GM19455 (cell line): ENCODE data around the gene EXOC4.
"Not testable (repeated sequence)": the region's sequence is repeated elsewhere in the genome, so short reads cannot be mapped to it uniquely, and the experiment has no call there.

Source experiments
- ATAC-seq: cut with Tn5 transposase; IDR thresholded peaks from one replicate; pipeline ENCODE4 v1.9.1; 2021; ENCODE audit not compliant: unreplicated experiment

EXOC4 gene

DNA sequence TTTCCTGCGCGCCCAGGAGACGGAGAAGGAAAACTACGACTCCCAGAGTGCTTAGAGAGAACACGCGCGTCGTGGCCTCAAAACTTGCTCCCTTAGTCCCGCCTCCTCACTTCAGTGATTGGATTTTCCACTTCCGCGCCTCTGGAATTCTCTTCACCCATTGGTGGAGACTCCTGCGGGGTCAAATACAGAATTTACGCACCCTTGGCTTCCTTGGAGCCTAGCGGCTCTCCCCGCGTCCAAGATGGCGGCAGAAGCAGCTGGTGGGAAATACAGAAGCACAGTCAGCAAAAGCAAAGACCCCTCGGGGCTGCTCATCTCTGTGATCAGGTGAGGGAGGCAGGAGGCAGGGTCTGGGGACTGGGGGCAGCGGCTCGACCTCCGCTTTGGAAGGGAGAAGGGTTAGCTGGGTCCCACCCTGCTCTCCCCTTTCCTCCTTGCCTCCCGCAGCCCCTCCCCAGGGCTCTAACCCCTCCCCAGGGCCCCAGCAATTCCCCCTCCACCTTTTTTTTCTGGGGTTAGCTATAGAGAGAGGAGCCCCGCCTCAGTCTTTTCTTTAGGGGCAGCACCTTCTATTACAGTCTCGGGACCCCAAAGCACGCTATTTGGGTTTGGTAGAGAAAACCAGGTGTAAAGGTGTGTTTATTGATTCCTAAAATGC, at the start of gene EXOC4:
TSS of gene EXOC4 (plus strand) at position 221 of the 661 bp plus-strand sequence.
- ATAC-seq, result peak; percentile 96

DNA sequence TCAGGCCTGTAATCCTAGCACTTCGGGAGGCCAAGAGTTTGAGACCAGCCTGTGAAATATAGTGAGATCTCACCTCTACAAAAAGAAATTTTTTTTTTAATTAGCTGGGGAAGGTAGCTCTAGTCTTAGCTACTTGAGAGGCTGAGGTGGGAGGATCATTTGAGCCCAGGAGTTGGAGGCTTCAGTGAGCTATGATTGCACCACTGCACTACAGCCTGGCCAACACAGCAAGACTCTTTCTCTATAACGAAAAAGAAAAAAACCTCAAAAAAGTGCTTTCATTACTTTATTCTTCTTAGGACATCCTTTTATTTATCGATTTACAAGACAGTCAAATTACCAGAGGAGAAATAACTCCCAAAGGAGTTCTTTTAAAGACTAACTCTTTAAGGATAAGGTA, 49.4 kb upstream of the EXOC4 start:
- ATAC-seq, result no peak

DNA sequence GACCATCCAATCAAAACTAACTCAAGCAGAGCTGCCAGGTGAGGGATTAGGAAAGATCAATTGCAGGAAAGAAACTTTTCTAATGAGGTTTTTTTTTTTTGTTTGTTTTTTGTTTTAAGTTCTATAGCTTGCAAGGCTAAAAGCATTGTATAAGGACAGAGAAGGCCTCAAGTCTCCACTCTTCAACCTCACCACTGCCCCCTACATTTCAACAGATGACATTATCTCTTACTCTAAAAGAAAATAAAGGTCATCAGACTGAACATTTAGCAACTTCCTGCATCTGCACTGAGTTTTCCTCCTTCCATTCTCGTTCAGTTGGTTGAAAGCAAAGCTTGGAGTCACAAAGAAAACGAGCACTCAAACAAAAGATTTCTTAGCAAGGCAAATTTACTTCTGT, 45.2 kb upstream of the EXOC4 start:
- ATAC-seq, result no peak

DNA sequence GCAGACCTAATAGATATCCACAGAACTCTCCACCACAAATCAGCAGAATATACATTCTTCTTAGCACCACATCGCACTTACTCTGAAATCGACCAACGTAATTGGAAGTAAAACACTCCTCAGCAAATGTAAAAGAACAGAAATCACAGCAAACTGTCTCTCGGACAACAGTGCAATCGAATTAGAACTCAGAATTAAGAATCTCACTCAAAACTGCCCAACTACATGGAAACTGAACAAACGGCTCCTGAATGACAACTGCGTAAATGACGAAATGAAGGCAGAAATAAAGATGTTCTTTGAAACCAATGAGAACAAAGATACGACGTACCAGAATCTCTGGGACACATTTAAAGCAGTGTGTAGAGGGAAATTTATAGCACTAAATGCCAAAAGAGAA, 42.1 kb upstream of the EXOC4 start:
- ATAC-seq, result not testable (repeated sequence)

DNA sequence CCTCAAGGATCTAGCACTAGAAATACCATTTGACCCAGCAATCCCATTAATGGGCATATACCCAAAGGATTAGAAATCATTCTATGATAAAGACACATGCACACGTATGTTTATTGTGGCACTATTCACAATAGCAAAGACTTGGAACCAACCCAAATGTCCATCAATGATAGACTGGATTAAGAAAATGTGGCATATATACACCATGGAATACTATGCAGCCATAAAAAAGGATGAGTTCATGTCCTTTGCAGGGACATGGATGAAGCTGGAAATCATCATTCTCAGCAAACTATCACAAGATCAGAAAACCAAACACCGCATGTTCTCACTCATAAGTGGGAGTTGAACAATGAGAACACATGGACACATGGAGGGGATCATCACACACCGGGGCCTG, 39.1 kb upstream of the EXOC4 start:
- ATAC-seq, result not testable (repeated sequence)

DNA sequence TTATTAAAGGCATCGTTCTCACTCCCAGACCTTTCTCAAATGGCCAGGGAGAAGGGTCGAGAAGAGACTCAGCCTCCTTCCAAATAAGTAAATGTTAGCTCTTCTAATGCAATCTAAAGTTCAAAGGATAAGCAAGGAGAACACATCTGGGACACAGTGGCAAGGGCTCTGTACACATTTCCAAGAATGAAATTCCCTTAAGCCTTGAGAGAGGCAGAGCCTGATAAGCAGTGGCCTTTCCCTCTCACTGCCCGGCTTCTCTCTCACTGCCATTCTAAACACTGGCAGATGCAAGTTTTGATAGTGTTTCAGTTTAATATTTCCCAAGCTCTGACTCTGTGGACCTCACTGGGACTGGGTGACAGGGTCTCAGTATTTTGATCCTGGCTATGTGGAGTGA, 35.1 kb upstream of the EXOC4 start:
- no peak for ATAC-seq

DNA sequence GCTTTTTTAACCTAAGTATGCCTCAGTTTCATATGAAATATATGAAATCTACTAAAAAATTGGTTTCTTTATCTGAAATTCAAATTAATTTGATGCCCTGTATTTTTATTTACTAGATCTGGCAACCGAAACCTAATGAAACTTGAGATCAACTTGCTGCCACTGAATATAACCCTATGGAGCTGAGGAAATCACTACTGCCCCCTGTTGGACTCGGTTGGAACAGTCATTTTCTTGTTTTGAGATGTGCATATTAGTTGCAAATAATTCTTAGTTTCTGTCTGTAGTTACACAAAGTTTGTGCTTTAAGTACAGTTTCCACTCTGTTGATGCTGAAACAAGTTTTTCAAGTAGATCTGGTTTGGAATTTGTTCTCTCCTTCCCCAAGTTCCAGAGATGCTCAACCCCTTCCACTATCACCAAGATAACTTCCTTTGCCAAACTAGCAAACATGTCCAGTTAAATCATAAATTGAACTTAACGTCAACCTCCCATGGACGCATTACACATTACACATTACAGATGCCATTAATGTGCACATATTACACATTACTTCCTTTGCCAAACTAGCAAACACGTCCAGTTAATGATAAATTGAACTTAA, 22.2 kb upstream of the EXOC4 start:
- no peak for ATAC-seq

DNA sequence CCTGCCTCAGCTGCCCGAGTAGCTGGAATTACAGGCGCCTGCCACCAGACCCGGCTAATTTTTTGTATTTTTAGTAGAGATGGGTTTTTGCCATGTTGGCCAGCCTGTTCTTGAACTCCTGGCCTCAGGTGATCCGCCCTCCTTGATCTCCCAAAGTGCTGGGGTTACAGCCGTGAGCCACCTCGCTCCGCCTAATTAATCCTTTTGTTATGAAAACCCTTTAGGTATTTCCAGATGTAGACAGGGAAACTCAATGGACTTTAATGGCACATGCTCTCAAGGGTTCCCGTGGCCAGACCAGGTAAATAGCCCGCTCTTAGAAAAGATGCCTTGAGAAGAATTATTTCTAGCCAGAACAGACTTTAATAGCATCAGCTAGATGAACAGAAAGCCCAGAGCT, 19.7 kb upstream of the EXOC4 start:
- no peak for ATAC-seq

DNA sequence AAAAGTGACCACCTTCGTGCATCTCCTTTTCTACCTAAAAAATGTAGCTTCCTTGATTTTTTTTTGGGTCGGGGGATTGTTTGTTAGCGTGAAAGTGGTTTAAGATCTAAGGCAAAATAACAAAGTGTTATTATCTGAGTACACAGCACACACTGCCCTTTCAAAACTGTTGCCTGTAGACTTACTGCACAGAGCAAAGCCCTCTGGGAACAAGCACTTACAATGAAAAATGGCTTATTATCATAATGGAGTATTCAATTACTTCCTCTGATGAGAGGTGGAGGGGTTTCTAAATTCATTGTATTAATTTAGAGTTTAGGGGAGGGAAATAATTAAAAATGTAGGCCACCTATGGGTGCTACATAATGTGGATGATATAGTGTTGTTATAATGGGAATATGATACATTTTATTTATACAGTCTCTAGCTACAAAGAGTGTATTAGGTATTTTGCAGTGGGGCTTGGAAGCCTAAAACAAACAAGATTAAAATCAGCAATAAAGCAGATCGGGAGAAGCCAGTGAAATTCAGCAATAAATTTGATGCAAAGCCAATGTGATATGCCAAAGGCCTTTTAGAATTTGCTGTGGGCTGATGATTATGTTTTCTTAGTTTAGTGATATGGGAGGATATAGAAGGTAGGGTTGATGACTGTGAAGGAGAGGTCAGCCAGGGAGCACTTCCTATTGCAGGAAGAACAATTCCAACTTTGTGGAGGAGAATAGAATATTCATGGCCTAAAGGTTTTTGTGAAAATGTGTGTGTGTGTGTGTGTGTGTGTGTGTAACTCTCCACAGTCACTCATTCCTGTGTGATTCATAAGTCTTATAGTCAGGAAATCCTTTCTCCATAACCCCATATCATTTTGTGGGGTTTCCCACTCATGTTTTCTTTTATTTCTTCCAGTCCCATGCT, 17.7 kb upstream of the EXOC4 start:
- no peak for ATAC-seq

DNA sequence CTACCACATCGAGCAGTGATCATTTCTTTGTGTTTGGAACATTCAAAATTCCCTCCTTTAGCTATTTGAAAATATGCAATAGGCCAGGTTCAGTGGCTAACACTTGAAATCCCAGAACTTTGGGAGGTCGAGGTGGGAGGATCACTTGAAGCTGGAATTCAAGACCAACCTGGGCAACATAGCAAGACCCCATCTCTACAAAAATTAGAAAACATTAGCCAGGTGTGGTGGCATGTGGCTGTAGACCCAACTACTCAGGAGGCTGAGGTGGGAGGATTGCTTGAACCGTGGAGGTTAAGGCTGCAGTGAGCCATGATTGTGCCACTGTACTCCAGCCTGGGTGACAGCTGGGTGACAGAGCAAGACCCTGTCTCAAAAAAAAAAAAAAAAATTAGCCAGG, 15.3 kb upstream of the EXOC4 start:
- ATAC-seq, result no peak

DNA sequence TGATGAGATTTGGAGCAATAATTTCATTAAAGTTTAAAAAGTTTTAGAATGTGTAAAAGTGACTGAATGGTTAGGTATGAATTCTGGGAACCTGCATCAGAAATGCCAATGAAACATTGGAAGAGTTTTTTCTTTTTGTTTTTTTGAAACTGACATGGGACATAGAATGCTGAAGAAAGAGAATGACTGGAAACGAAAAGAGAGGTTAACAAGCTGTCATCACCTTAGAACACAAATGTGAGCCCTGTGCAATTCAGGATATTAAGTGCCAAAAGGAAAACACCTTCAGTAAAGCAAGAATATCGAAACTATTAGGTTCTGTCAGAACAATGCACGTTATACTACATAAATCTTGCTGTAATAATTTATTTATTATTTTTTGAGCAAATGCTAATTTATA, 12.6 kb upstream of the EXOC4 start:
- no peak for ATAC-seq

DNA sequence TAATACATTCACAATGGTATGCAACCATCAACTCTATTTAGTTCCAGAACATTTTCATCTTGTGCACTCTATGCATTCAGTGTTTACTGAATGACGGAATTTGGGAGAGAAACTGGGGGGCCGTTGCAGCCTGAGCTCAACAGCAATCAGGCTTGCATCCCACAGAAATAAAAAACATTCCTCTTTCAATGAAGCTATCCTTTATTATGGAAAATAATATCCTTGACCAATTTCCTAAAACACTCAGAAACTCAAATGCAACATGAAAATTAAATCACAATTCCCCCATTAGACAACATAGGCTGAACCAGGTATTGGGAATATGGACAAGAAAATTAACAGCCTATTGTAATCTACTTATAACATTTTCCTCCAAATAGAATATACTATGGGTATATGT, 6.3 kb upstream of the EXOC4 start:
- ATAC-seq, result no peak

DNA sequence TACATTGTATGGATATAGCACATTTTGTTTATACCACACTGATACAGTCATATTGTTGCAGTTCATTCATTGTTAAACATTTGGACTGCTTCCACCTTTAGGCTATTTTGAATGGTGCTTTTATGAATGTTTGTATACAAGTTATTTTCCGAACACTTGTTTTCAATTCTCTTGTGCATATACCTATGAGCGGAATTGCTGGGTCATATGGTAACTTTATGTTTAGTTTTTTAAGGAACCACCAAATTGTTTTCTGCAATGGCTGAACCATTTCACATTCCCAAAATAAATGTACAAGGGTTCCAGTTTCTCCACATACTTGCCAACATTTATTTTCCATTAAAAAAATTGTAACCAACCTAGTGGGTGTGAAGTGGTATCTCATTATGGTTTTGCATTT, 4.0 kb upstream of the EXOC4 start:
- ATAC-seq, result no peak

DNA sequence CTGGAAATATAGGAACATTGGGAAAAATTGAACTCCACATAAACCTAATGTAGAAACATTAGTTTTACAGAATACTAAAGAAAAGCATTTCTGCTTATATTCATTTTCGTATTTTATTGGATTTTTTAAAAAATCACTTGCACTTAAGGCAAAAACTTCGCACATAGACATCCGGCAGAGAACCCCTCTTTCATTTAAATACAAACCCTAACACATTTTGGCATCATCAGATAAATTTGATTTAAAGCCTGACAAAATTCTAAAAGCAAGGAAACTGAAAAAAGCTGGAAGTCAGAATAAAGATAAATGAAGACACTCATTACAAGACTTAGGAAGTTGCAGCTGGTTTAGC, 396 bp upstream of the EXOC4 start:
- no peak for ATAC-seq

DNA sequence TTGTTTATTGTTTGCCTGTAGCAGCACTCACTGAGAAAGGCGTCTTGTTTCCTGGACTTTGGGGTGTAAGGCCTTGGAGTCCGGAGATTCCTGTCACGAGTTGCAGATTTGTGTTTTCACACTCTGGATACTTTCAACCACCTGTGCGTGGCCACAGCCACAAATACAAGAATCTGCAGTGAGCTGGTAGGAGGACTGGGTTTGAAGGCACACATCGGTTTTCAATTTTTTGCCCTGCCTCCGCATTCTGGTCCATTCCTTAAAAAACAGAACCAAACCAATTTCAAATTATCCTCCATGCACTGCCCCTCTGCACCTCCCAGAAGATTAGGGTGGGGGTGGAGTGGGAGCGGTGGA, 619 bp downstream of the EXOC4 start:
- peak; percentile 7 for ATAC-seq

DNA sequence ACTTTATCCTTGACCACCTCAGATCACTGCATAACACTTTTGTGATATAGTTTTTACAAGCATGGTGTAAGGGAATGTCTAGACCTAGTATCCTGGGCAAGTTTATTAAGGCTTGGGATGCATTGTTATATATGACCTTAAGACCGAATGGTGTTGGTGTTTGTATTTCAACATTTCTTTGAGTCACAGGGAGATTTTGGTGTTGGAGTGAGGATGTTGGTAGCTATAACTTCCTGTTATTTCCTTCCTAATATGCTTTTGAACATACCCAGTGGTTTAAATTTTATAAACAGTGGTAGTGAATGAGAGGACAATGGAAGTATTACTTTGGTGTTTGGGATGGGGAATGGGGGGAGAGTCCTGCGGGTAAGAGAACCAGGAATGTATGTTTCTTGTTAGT, 2.6 kb downstream of the EXOC4 start:
- ATAC-seq, result no peak

DNA sequence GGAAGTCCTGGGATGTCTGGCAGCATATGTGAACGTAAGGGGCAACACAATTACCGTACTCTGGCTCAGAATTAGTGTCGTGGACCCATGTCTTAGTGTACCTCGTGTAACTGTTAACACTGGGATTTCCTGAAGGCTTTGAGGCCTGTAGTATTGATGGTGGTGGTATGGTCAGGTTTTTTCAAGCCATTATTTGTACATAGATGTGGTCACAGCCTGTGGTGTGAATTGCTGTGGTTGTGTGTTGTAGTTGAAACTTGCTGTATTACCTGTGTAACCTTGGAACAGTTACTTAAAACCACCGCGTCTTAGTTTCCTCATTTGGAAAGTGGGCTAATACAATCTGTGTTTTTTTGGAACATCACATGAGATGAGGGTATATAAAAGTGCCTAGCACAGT, 5.3 kb downstream of the EXOC4 start:
- ATAC-seq, result no peak

DNA sequence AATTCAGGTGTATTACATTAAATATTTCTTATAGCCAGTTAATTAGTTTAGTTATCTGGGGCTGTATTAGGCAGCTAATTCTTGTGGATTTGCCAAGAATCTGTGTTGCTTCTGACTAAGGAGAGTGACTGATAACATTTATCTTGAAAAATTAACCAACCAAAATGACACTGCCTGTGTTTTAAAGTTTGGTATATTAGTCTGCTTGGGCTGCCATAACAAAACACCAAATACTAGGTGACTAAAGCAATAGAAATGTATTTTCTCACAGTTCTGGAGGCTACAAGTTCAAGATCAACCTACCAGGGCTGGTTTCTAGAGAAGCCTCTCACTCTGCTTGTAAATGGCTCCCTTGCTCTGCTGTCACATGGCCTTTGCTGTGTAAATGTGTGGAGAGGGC, 12.9 kb downstream of the EXOC4 start:
- no peak for ATAC-seq

DNA sequence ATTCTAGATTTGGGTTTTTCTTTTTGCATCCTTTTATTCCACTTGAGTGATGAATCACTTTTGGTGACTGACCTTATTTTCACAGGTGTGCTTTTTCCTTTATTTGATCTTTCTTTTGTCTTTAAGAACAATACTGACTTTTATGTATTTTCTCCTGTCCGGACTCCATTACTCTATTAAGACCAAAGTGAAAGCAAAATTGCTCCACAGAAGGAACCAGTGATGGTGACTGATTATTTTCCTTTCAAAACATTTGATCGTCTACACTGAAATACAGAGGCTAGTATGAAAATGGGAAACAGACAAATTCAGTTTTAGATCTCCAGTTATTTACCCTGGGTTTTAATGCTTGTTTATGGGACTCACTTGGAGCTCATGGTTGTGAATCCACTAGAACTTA, 15.5 kb downstream of the EXOC4 start:
- ATAC-seq, result no peak

DNA sequence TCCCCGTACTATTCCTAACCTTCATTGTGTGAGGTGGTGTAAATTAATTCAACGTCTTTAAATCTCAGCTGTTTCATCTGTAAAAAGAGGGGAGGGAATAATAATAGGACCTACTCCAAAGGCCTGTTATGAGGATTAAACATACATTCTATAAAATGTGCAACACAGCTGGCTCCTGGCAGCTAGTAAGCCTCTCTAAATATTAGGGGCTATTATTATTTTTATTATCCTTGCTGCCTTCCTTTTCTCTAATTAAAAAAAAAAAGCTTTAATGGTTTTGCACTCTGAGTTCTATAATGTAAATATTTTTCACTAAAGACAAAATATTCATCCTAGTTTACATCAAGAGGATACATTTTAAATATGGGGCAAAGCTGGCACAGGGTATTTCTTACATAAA, 19.5 kb downstream of the EXOC4 start:
- ATAC-seq, result no peak

DNA sequence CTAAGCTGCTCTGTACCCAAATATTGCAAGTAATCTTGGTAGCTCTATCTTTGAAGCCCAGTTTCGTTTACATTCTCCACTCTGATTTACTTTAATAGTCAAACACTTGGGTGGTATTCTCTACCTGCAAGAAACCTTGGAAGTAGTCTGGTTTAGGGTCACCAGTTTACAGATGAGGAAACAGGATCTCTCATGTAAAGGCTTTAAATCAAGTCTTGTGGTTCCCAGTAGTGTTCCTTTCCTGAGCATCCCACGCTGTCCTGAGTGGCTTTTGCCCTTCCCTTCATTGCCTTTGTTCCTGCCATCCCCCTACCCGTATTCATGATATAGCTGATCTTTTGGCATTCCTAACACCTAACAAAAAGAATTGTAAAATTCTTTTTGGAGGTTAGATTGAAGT, 20.3 kb downstream of the EXOC4 start:
- no peak for ATAC-seq

DNA sequence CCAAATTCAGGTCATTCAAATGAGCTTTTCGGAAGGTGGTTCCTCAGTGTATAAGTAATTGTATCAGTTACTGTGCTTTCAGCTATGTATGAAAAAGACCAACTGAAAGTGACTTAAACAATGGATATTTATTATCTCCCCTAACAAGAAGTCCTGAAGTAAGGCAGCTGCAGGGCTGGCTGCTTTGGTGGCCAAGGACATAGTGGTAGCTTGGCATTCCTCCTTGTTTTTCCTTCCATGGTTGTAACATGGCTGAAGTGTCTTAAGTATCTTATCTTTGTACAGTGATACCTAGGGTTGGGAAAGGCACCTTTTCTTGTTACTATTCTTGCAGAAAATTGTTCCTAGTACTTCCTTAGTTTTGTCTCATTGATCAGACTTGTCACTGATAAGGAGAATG, 21.4 kb downstream of the EXOC4 start:
- no peak for ATAC-seq
